ENCODE results near the gene CNTN1. TPM values are rescaled to one million over a fixed set of nuclear protein-coding genes. Genes with fewer than 3 reads are reported as not detected.

Gene CNTN1
- total RNA-seq, 1 experiment from 2014 or later: 3.0 TPM

- no peak overlapping the region for H3K27ac ChIP-seq (ENCODE audit: low read depth, low read length)
- DNase-seq (ENCODE audit: low read depth, low spot score): no peak
- H3K9me2 ChIP-seq (ENCODE audit: insufficient read depth): 0 out of 2 replicates have a peak, but pooled peaks cover 4% of the 10 kb centered on the region
- H3K27me3 ChIP-seq (ENCODE audit: insufficient read depth, low read length): no peaks in the 10 kb centered on the region
- no peak for ATAC-seq
- H3K36me3 ChIP-seq (ENCODE audit: control insufficient read depth in 1 of 2, insufficient read depth in 2 of 2, low read length in 2 of 2): no peaks in the 10 kb centered on the region
- ChIA-PET RAD21 (ENCODE audit: low non-redundant PET in 1 of 2, low total read pairs in 2 of 2, uncharacterized antibody in 2 of 2, unreplicated experiment in 2 of 2) (no interaction called here), CTCF (no interaction called here), POLR2A (no interaction called here)
- H3K9ac ChIP-seq (ENCODE audit: low read length): no peak overlapping the region
- no peak overlapping the region for H3K4me2 ChIP-seq (ENCODE audit: low read length)
- H3K79me2 ChIP-seq (ENCODE audit: insufficient read depth, low read length): no peaks in the 10 kb centered on the region
- H4K20me1 ChIP-seq (ENCODE audit: insufficient read depth): no peaks in the 10 kb centered on the region
- H3K9me3 ChIP-seq (ENCODE audit: control insufficient read depth in 1 of 2, insufficient read depth in 1 of 2, low read depth in 1 of 2, low read length in 2 of 2): no peaks in the 10 kb centered on the region
- peaks cover 0 to 9% of the 10 kb centered on the region in 2 experiments; a peak in 2 of 4 replicates for H3K4me1 ChIP-seq (ENCODE audit: control insufficient read depth in 1 of 2, insufficient read depth in 2 of 2, low read length in 2 of 2)
- TF ChIP-seq EZH2phosphoT487 (IDR thresholded peaks at IDR 0.05; ENCODE audit: borderline replicate concordance): no peak
- TF ChIP-seq FOSL1 (IDR thresholded peaks at IDR 0.05; ENCODE audit: low read depth): no peak
- no peak for TF ChIP-seq CEBPB (IDR thresholded peaks at IDR 0.05; ENCODE audit: low read depth)
- TF ChIP-seq EZH2 (IDR thresholded peaks at IDR 0.05): no peak
- no peak for TF ChIP-seq JUND (IDR thresholded peaks at IDR 0.05)
- TF ChIP-seq SP1 (IDR thresholded peaks at IDR 0.05; ENCODE audit: low read depth): no peak
- no peak overlapping the region for H3K4me3 ChIP-seq (replicated peaks in 1 of 2; ENCODE audit: low read depth in 1 of 2, low read length in 2 of 2)
- no peak overlapping the region for H2AFZ ChIP-seq (ENCODE audit: low read depth, low read length, poor library complexity, severe bottlenecking)
- intact Hi-C loops (cut with micrococcal nuclease): no loop called here
- BruUV-seq (replicated peaks): no TSS peak
Observed at GRCh38 chr12:40834321-40834720, 142.1 kb downstream of the CNTN1 start.

GRCh38 chr12:40837891-40838429 lies 145.7 kb downstream of the CNTN1 start:
- RAD21 ChIA-PET (ENCODE audit: low non-redundant PET in 1 of 2, low total read pairs in 2 of 2, uncharacterized antibody in 2 of 2, unreplicated experiment in 2 of 2): no interaction called here
- Histone ChIP-seq H3K9ac (ENCODE audit: low read length) (no peak overlapping the region), H3K27me3 (ENCODE audit: insufficient read depth, low read length) (no peaks in the 10 kb centered on the region), H3K27ac (ENCODE audit: low read depth, low read length) (no peak overlapping the region), H2AFZ (ENCODE audit: low read depth, low read length, poor library complexity, severe bottlenecking) (no peak overlapping the region), H3K9me3 (ENCODE audit: control insufficient read depth in 1 of 2, insufficient read depth in 1 of 2, low read depth in 1 of 2, low read length in 2 of 2) (no peaks in the 10 kb centered on the region), H3K79me2 (ENCODE audit: insufficient read depth, low read length) (no peaks in the 10 kb centered on the region), H3K36me3 (ENCODE audit: control insufficient read depth in 1 of 2, insufficient read depth in 2 of 2, low read length in 2 of 2) (no peaks in the 10 kb centered on the region), H3K4me3 (replicated peaks in 1 of 2; ENCODE audit: low read depth in 1 of 2, low read length in 2 of 2) (no peak overlapping the region), H3K4me1 (ENCODE audit: control insufficient read depth in 1 of 2, insufficient read depth in 2 of 2, low read length in 2 of 2) (no peaks in the 10 kb centered on the region), H3K4me2 (ENCODE audit: low read length) (no peak overlapping the region), H3K9me2 (ENCODE audit: insufficient read depth) (0 out of 2 replicates have a peak, but pooled peaks cover 4% of the 10 kb centered on the region), H4K20me1 (ENCODE audit: insufficient read depth) (no peaks in the 10 kb centered on the region)
- POLR2A ChIA-PET: no interaction called here
- TF ChIP-seq CEBPB (IDR thresholded peaks at IDR 0.05; ENCODE audit: low read depth) (no peak), POLR2A (IDR thresholded peaks at IDR 0.05; ENCODE audit: borderline replicate concordance, extremely low read depth, insufficient read depth, insufficient read length) (no peak), SP1 (IDR thresholded peaks at IDR 0.05; ENCODE audit: low read depth) (no peak), ZFX (IDR thresholded peaks at IDR 0.05) (no peak), EGR1 (IDR thresholded peaks at IDR 0.05; ENCODE audit: low read depth) (no peak), TCF7L2 (IDR thresholded peaks at IDR 0.05; ENCODE audit: borderline replicate concordance, extremely low read depth, insufficient read depth, insufficient read length) (no peak), MAX (IDR thresholded peaks at IDR 0.05) (no peak), ZNF274 (IDR thresholded peaks at IDR 0.05; ENCODE audit: low read depth, low read length) (no peak), ATF3 (IDR thresholded peaks at IDR 0.05) (no peak)
- no TSS peak for BruUV-seq (replicated peaks)
- no peak for DNase-seq (ENCODE audit: low read depth, low spot score)
- CTCF ChIA-PET: no interaction called here
- no peak for ATAC-seq
- intact Hi-C loops (cut with micrococcal nuclease): no loop called here

Measured in HCT116 (cell line).